IMR-90 (cell line): Measurements from ENCODE around the gene EPN2. TPM values are rescaled to one million over a fixed set of nuclear protein-coding genes. Genes with fewer than 3 reads are reported as not detected.

Experiments
- ATAC-seq: fragments of 200-7000 bp; cut with Tn5 transposase; 2 replicates; pipeline ENCODE4 v1.9.1; 2020; ENCODE audit warnings: low read depth, mild to moderate bottlenecking, moderate library complexity
- BruUV-seq: library from RNA; stranded (reverse); fragments of 400-500 nt; replicated peaks from 2 replicates; lab custom pipeline; 2021; lab: Mats Ljungman, UMichigan
- CTCF ChIA-PET: fragments of 300-600 bp; formaldehyde crosslinking; extraction: SDS; loops from one replicate; lab custom pipeline; 2021; ENCODE audit warnings: antibody characterized with exemption; lab: Yijun Ruan, JAX
- POLR2A ChIA-PET: fragments of 300-600 bp; sonication (Branson Sonifier 250); formaldehyde crosslinking; loops from one replicate; lab custom pipeline; 2022; ENCODE audit warnings: antibody characterized with exemption; ENCODE audit not compliant: unreplicated experiment; lab: Charles Lee
- DNase-seq: peaks from one replicate; pipeline ENCODE4 v3.0.0; 2013
- H2AFZ ChIP-seq: replicated peaks from 2 replicates; pipeline ENCODE3; 2013; ENCODE audit warnings: low read length, mild to moderate bottlenecking; ENCODE audit not compliant: poor library complexity
- H2AK5ac ChIP-seq: 2 replicates; pipeline ENCODE4 v1.6.1; 2013; ENCODE audit warnings: low read depth, low read length, inconsistent platforms
- H2AK9ac ChIP-seq: replicated peaks from 2 replicates; pipeline ENCODE3; 2013; ENCODE audit warnings: mild to moderate bottlenecking, low read depth, low read length, moderate library complexity; ENCODE audit not compliant: poor library complexity
- H2BK120ac ChIP-seq: 2 replicates; pipeline ENCODE4 v1.6.1; 2013; ENCODE audit warnings: low read depth, low read length, inconsistent platforms
- H2BK15ac ChIP-seq: 3 replicates; pipeline ENCODE4 v1.6.1; 2013; ENCODE audit warnings: low read depth, low read length, inconsistent platforms
- H2BK20ac ChIP-seq: 2 replicates; pipeline ENCODE4 v1.6.1; 2013; ENCODE audit warnings: low read depth, mild to moderate bottlenecking, inconsistent platforms, low read length, moderate library complexity
- H2BK5ac ChIP-seq: 2 replicates; pipeline ENCODE4 v1.6.1; 2013; ENCODE audit warnings: mild to moderate bottlenecking, low read depth, low read length, inconsistent platforms; ENCODE audit not compliant: poor library complexity, severe bottlenecking
- H3K14ac ChIP-seq: replicated peaks from 2 replicates; pipeline ENCODE4 v1.6.1; 2013; ENCODE audit warnings: low read depth, low read length, inconsistent platforms
- H3K18ac ChIP-seq: 2 replicates; pipeline ENCODE4 v1.6.1; 2013; ENCODE audit warnings: low read depth, low read length, control low read depth
- H3K23ac ChIP-seq: 2 replicates; pipeline ENCODE4 v1.6.1; 2013; ENCODE audit warnings: low read depth, low read length, inconsistent platforms
- H3K27ac ChIP-seq: 2 replicates; pipeline ENCODE4 v1.5.1; 2013; ENCODE audit warnings: mild to moderate bottlenecking, control low read depth, low read length; ENCODE audit not compliant: insufficient read depth
- H3K27me3 ChIP-seq: 2 replicates; pipeline ENCODE4 v1.6.1; 2013; ENCODE audit warnings: low read length; ENCODE audit not compliant: control insufficient read depth, insufficient read depth
- H3K36me3 ChIP-seq: 2 replicates; pipeline ENCODE4 v1.6.1; 2013; ENCODE audit warnings: low read length, mixed read lengths; ENCODE audit not compliant: control insufficient read depth, insufficient read depth
- H3K4ac ChIP-seq: 2 replicates; pipeline ENCODE4 v1.6.1; 2013; ENCODE audit warnings: low read depth, low read length, inconsistent platforms
- H3K4me1 ChIP-seq: 2 replicates; pipeline ENCODE4 v1.6.1; 2013; ENCODE audit warnings: low read length, mixed read lengths; ENCODE audit not compliant: control insufficient read depth, insufficient read depth
- H3K4me2 ChIP-seq: 2 replicates; pipeline ENCODE4 v1.6.1; 2013; ENCODE audit warnings: low read depth, mild to moderate bottlenecking, control low read depth, low read length, moderate library complexity
- H3K4me3 ChIP-seq: 2 replicates; pipeline ENCODE4 v1.5.1; 2013; ENCODE audit warnings: low read depth, mild to moderate bottlenecking, control low read depth, low read length, moderate library complexity; ENCODE audit not compliant: insufficient read depth
- H3K56ac ChIP-seq: 2 replicates; pipeline ENCODE4 v1.6.1; 2013; ENCODE audit warnings: low read length, inconsistent platforms; ENCODE audit not compliant: insufficient read depth; ENCODE audit errors: extremely low read depth
- H3K79me1 ChIP-seq, 2 experiments: 2 replicates each; pipeline ENCODE4 v1.6.1; 2013; ENCODE audit warnings: low read length in 2 of 2, inconsistent platforms in 1 of 2, low read depth in 1 of 2
- H3K9ac ChIP-seq: 2 replicates; pipeline ENCODE4 v1.6.1; 2013; ENCODE audit warnings: low read depth, low read length, control low read depth
- H3K9me1 ChIP-seq: 2 replicates; pipeline ENCODE4 v1.6.1; 2013; ENCODE audit warnings: low read length, inconsistent platforms; ENCODE audit not compliant: insufficient read depth
- H3K9me3 ChIP-seq: 2 replicates; pipeline ENCODE4 v1.6.1; 2013; ENCODE audit warnings: low read length; ENCODE audit not compliant: control insufficient read depth, insufficient read depth
- H4K20me1 ChIP-seq: 2 replicates; pipeline ENCODE4 v1.6.1; 2013; ENCODE audit warnings: low read length, inconsistent platforms; ENCODE audit not compliant: insufficient read depth
- H4K5ac ChIP-seq: 2 replicates; pipeline ENCODE4 v1.6.1; 2013; ENCODE audit warnings: mild to moderate bottlenecking, low read depth, low read length, control low read depth
- H4K8ac ChIP-seq, 2 experiments: 2 replicates each; pipeline ENCODE4 v1.6.1; 2013; ENCODE audit warnings: low read depth in 2 of 2, low read length in 2 of 2, control low read depth in 1 of 2, inconsistent platforms in 1 of 2
- H4K91ac ChIP-seq: 2 replicates; pipeline ENCODE4 v1.6.1; 2013; ENCODE audit warnings: low read depth, low read length, inconsistent platforms; ENCODE audit not compliant: insufficient read depth
- CEBPB ChIP-seq: IDR thresholded peaks from 2 replicates; pipeline ENCODE4 v1.6.1; 2012; ENCODE audit warnings: low read depth, low read length, improper control_type of control experiment
- FOS ChIP-seq: fragments of 150-350 bp; IDR thresholded peaks from 2 replicates; pipeline ENCODE4 v1.6.1; 2016; ENCODE audit warnings: low read depth, low read length
- MAFK ChIP-seq: IDR thresholded peaks from 2 replicates; pipeline ENCODE4 v1.6.1; 2012; ENCODE audit warnings: low read depth, low read length, improper control_type of control experiment
- RCOR1 ChIP-seq: IDR thresholded peaks from 2 replicates; pipeline ENCODE4 v1.6.1; 2012; ENCODE audit warnings: mild to moderate bottlenecking, low read length, improper control_type of control experiment; ENCODE audit not compliant: insufficient replicate concordance
- RFX5 ChIP-seq: IDR thresholded peaks from 2 replicates; pipeline ENCODE4 v1.8.0; 2012; ENCODE audit warnings: low read depth, mild to moderate bottlenecking, low read length, moderate library complexity
- WGBS, 2 experiments: methylation state at CpG; one replicate each; pipeline versions ENCODE4 v1.1.5 to v1.1.7; 2013; ENCODE audit warnings: missing lambda C conversion rate in 2 of 2; ENCODE audit not compliant: insufficient read length in 1 of 2; ENCODE audit errors: extremely low coverage in 2 of 2; 5-methylcytosine and 5-hydroxymethylcytosine counted together
- dilution Hi-C: fragments of 300-500 bp; cut with HindIII; formaldehyde crosslinking; loops from one replicate; pipeline ENCODE4 v1.14.3; 2018; ENCODE audit warnings: low sequenced_read_pairs; ENCODE audit not compliant: unreplicated experiment
- in situ Hi-C: fragments of 300-500 bp; cut with MboI; formaldehyde crosslinking; loops from 3 replicates; pipeline ENCODE4 v1.14.3; 2019; ENCODE audit warnings: low sequenced_read_pairs, inconsistent platforms, mixed read lengths
- intact Hi-C: fragments of 100-400 bp; cut with micrococcal nuclease; formaldehyde crosslinking; loops from 2 replicates; pipeline ENCODE4 v1.10.0; 2022
- polyA plus RNA-seq, 3 experiments: library from polyadenylated mRNA; depleted of rRNA; stranded (reverse); fragments of >200 nt; gene quantifications; 2 replicates each; pipeline ENCODE4 v1.2.3, GENCODE V29; 2012; ENCODE audit warnings: low replicate concordance in 1 of 3
- total RNA-seq: library from RNA; depleted of rRNA; stranded (reverse); fragments of >200 nt; gene quantifications from 2 replicates; pipeline ENCODE4 v1.2.3, GENCODE V29; 2012
- TF ChIP-seq, protein P1 (sequence below): fragments of 150-350 bp; IDR thresholded peaks from 2 replicates; pipeline ENCODE4 v1.6.1; 2017; ENCODE audit warnings: mild to moderate bottlenecking, antibody characterized with exemption, low read length, low read depth
- TF ChIP-seq, protein P2 (sequence below): conservative IDR thresholded peaks from 2 replicates; pipeline ENCODE4 v1.5.1; 2012; ENCODE audit warnings: mild to moderate bottlenecking, low read depth, low read length, improper control_type of control experiment

Gene EPN2
- total and polyA plus RNA-seq, 2 of the 4 experiments (the other 2 are of a cell fraction): 14.9 to 25.3 TPM

DNA sequence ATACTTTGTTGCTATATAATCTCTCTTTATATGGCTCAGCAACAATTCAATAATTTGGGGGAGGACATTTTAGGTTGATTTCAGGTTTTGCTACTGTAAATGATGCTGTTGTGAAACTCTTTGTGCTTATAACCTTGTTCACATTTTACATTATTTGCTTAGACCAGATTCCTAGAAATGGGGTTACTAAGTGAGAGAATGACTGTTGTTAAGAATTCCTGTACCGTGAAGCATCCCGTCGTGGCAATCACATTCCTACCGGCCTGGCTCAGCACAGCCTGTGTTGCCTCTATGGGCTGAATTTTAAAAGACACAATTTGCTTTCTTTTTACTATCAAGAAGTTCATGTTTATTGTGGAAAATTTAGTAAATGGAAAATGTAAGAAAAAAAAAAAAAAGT is 94.0 kb downstream of the EPN2 start:
- Histone ChIP-seq H2AK5ac (no peak overlapping the region), H3K9ac (peak overlapping the region; percentile 10; the same call in 1 of the 2 replicates), H3K4me3 (no peak overlapping the region), H3K14ac (peak overlapping the region; percentile 40; the same call in 1 of the 2 replicates), H2AFZ (no peak overlapping the region), H3K9me3 (no peaks in the 10 kb centered on the region), H3K4me1 (peaks cover 35% of the 10 kb centered on the region), H3K27ac (peak overlapping the region; percentile 90; the same call in 1 of the 2 replicates), H3K23ac (peak overlapping the region; percentile 19; the same call in 1 of the 2 replicates), H3K56ac (peak overlapping the region; percentile 76), H3K4ac (peak overlapping the region; percentile 89; the same call in 1 of the 2 replicates), H2BK5ac (peak overlapping the region; percentile 92), H2AK9ac (no peak overlapping the region), H3K4me2 (peak overlapping the region; percentile 23; the same call in 1 of the 2 replicates), H4K20me1 (peaks cover 4% of the 10 kb centered on the region; the same call in 1 of the 2 replicates), H4K8ac (peak overlapping the region; percentile 63 to 90; a peak in 3 of 4 replicates), H2BK15ac (no peak overlapping the region), H3K27me3 (no peaks in the 10 kb centered on the region), H4K5ac (0 out of 2 replicates have a peak overlapping the region, but pooled peaks have one; percentile 61), H2BK20ac (0 out of 2 replicates have a peak overlapping the region, but pooled peaks have one; percentile 67), H3K18ac (peak overlapping the region; percentile 58; the same call in 1 of the 2 replicates), H3K9me1 (peaks cover 41% of the 10 kb centered on the region), H3K79me1 (peaks cover 0 to 37% of the 10 kb centered on the region in 2 experiments; a peak in 2 of 4 replicates), H2BK120ac (peak overlapping the region; percentile 77; the same call in 1 of the 2 replicates), H4K91ac (peak overlapping the region; percentile 85; the same call in 1 of the 2 replicates), H3K36me3 (peaks cover 14% of the 10 kb centered on the region; the same call in 1 of the 2 replicates)
- no CpG with 5 or more reads among the region's 4 CpGs for WGBS, 2 experiments
- intact Hi-C loops: no loop called here
- no TSS peak for BruUV-seq
- dilution Hi-C loops: no loop called here
- TF ChIP-seq, protein P1, sequence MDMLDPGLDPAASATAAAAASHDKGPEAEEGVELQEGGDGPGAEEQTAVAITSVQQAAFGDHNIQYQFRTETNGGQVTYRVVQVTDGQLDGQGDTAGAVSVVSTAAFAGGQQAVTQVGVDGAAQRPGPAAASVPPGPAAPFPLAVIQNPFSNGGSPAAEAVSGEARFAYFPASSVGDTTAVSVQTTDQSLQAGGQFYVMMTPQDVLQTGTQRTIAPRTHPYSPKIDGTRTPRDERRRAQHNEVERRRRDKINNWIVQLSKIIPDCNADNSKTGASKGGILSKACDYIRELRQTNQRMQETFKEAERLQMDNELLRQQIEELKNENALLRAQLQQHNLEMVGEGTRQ: no peak
- TF ChIP-seq RFX5 (no peak), RCOR1 (no peak), CEBPB (peak; percentile 88), FOS (peak; percentile 82), MAFK (peak; percentile 42; the same call in 1 of the 2 replicates)
- TF ChIP-seq, protein P2, sequence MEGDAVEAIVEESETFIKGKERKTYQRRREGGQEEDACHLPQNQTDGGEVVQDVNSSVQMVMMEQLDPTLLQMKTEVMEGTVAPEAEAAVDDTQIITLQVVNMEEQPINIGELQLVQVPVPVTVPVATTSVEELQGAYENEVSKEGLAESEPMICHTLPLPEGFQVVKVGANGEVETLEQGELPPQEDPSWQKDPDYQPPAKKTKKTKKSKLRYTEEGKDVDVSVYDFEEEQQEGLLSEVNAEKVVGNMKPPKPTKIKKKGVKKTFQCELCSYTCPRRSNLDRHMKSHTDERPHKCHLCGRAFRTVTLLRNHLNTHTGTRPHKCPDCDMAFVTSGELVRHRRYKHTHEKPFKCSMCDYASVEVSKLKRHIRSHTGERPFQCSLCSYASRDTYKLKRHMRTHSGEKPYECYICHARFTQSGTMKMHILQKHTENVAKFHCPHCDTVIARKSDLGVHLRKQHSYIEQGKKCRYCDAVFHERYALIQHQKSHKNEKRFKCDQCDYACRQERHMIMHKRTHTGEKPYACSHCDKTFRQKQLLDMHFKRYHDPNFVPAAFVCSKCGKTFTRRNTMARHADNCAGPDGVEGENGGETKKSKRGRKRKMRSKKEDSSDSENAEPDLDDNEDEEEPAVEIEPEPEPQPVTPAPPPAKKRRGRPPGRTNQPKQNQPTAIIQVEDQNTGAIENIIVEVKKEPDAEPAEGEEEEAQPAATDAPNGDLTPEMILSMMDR: peak; percentile 11; the same call in 1 of the 2 replicates
- ChIA-PET POLR2A (no interaction called here), CTCF (interaction anchor here (0.7 to 1.2 kb wide), 2 partner anchors 8 to 135 kb away, joined by 3 to 6 read pairs; no protein-coding TSS in a partner anchor)
- in situ Hi-C loops: no loop called here
- DNase-seq: peak; percentile 92
- ATAC-seq: peak; percentile 90
